Liver (tissue), 9 donors: Measurements from ENCODE around the gene TEP1. TPM values are rescaled to one million over a fixed set of nuclear protein-coding genes. Genes with fewer than 3 reads are reported as not detected.

Source experiments
- DNase-seq: peaks from one replicate; pipeline ENCODE4 v3.0.0-alpha.2; 2017; ENCODE audit warnings: low spot score
- H3K27ac ChIP-seq, 2 donors: one replicate each; pipeline ENCODE4 v1.7.0; 2013; ENCODE audit warnings: inconsistent platforms in 2 of 2, low read length in 2 of 2, control low read depth in 1 of 2, low read depth in 1 of 2, mild to moderate bottlenecking in 1 of 2
- H3K27me3 ChIP-seq, 4 donors: one replicate each; pipeline versions ENCODE4 v1.6.1 to v1.7.0; 2013; ENCODE audit warnings: low read length in 3 of 4, inconsistent platforms in 1 of 4, mild to moderate bottlenecking in 1 of 4, moderate library complexity in 1 of 4; ENCODE audit not compliant: control insufficient read depth in 4 of 4, insufficient read depth in 4 of 4
- H3K36me3 ChIP-seq, 4 donors: one replicate each; pipeline versions ENCODE4 v1.6.1 to v1.7.0; 2013; ENCODE audit warnings: low read length in 3 of 4, mild to moderate bottlenecking in 3 of 4, low read depth in 1 of 4, moderate library complexity in 1 of 4; ENCODE audit not compliant: control insufficient read depth in 4 of 4, insufficient read depth in 3 of 4
- H3K4me1 ChIP-seq, 4 donors: one replicate each; pipeline versions ENCODE4 v1.6.1 to v1.7.0; 2013; ENCODE audit warnings: low read length in 3 of 4, mild to moderate bottlenecking in 3 of 4, moderate library complexity in 1 of 4; ENCODE audit not compliant: control insufficient read depth in 4 of 4, insufficient read depth in 4 of 4
- H3K4me3 ChIP-seq, 3 donors: one replicate each; pipeline versions ENCODE4 v1.6.1 to v1.7.0; 2013; ENCODE audit warnings: low read length in 3 of 3, control low read depth in 1 of 3, low read depth in 1 of 3, mild to moderate bottlenecking in 1 of 3
- H3K9ac ChIP-seq, 2 donors: one replicate each; pipeline ENCODE4 v1.7.0; 2013; ENCODE audit warnings: low read length in 2 of 2, mild to moderate bottlenecking in 2 of 2, moderate library complexity in 2 of 2, control low read depth in 1 of 2, low read depth in 1 of 2
- H3K9me3 ChIP-seq, 4 donors: one replicate each; pipeline versions ENCODE4 v1.6.1 to v1.7.0; 2013; ENCODE audit warnings: low read length in 3 of 4; ENCODE audit not compliant: control insufficient read depth in 4 of 4
- ATF3 ChIP-seq: IDR thresholded peaks from 2 replicates; pipeline ENCODE4 v1.6.1; 2016; ENCODE audit warnings: antibody characterized with exemption
- EGR1 ChIP-seq, 2 donors: IDR thresholded peaks; 2 replicates each; pipeline ENCODE4 v1.6.1; 2016 to 2018; ENCODE audit warnings: antibody characterized with exemption in 2 of 2, low read depth in 2 of 2
- FOXA1 ChIP-seq: IDR thresholded peaks from 2 replicates; pipeline ENCODE4 v1.6.1; 2016; ENCODE audit warnings: antibody characterized with exemption
- FOXA2 ChIP-seq: IDR thresholded peaks from 2 replicates; pipeline ENCODE4 v1.6.1; 2016; ENCODE audit warnings: antibody characterized with exemption
- GABPA ChIP-seq, 2 donors: IDR thresholded peaks in 1 of 2; conservative IDR thresholded peaks in 1 of 2; 2 replicates each; pipeline ENCODE4 v1.6.1; 2016; ENCODE audit warnings: antibody characterized with exemption in 2 of 2, mild to moderate bottlenecking in 1 of 2, moderate library complexity in 1 of 2
- HNF4A ChIP-seq, 2 donors: conservative IDR thresholded peaks; 2 replicates each; pipeline ENCODE4 v1.6.1; 2016; ENCODE audit warnings: antibody characterized with exemption in 2 of 2, mild to moderate bottlenecking in 2 of 2
- HNF4G ChIP-seq: IDR thresholded peaks from 2 replicates; pipeline ENCODE4 v1.6.1; 2016; ENCODE audit warnings: antibody characterized with exemption
- JUND ChIP-seq, 2 donors: IDR thresholded peaks; 2 replicates each; pipeline ENCODE4 v1.6.1; 2016; ENCODE audit warnings: antibody characterized with exemption in 2 of 2
- RAD21 ChIP-seq, 2 donors: IDR thresholded peaks; 2 replicates each; pipeline ENCODE4 v1.6.1; 2016; ENCODE audit warnings: antibody characterized with exemption in 2 of 2, mild to moderate bottlenecking in 2 of 2
- REST ChIP-seq: IDR thresholded peaks from 2 replicates; pipeline ENCODE4 v1.6.1; 2016; ENCODE audit warnings: antibody characterized with exemption, mild to moderate bottlenecking
- RXRA ChIP-seq, 2 donors: IDR thresholded peaks; 2 replicates each; pipeline ENCODE4 v1.6.1; 2017 to 2018; ENCODE audit warnings: antibody characterized with exemption in 2 of 2, mild to moderate bottlenecking in 1 of 2
- TAF1 ChIP-seq: conservative IDR thresholded peaks from 2 replicates; pipeline ENCODE4 v1.6.1; 2016; ENCODE audit warnings: antibody characterized with exemption, mild to moderate bottlenecking
- YY1 ChIP-seq: IDR thresholded peaks from 2 replicates; pipeline ENCODE4 v1.6.1; 2016; ENCODE audit warnings: antibody characterized with exemption, mild to moderate bottlenecking
- ZBTB33 ChIP-seq: IDR thresholded peaks from 2 replicates; pipeline ENCODE4 v1.6.1; 2016; ENCODE audit warnings: antibody characterized with exemption
- WGBS: extraction: QIAGEN DNeasy Blood & Tissue Kit; methylation state at CpG from one replicate; pipeline ENCODE4 v1.1.7; 2013; 5-methylcytosine and 5-hydroxymethylcytosine counted together
- polyA plus RNA-seq, 2 donors: library from polyadenylated mRNA; stranded (reverse) in 1 of 2; unstranded in 1 of 2; fragments of 200-250 nt in 1 of 2; fragments of >200 nt in 1 of 2; fragmentation: Nextera tagmentation in 1 of 2; extraction: Ambion mirVana in 1 of 2; gene quantifications; one replicate each; pipeline versions ENCODE4 v1.2.1 to v1.2.3, GENCODE V29; 2013 to 2015
- total RNA-seq, 2 donors: library from RNA; depleted of rRNA; stranded (reverse); fragments of >200 nt; gene quantifications; one replicate each; pipeline ENCODE4 v1.2.3, GENCODE V29; 2014
- TF ChIP-seq, protein P1 (sequence below): IDR thresholded peaks from 2 replicates; pipeline ENCODE4 v1.6.1; 2016; ENCODE audit warnings: antibody characterized with exemption
- TF ChIP-seq, protein P2 (sequence below): fragments of 150-350 bp; IDR thresholded peaks from 2 replicates; pipeline ENCODE4 v1.5.1; 2017; ENCODE audit warnings: improper control_type of control experiment, low read depth, low read length; ENCODE audit not compliant: missing input control
- donor health status: healthy.
- donor health status: healthy.
- donor health status: healthy.
- donor health status: healthy.
- donor health status: healthy.

TEP1 gene
- total and polyA plus RNA-seq, 4 donors: 3.9 to 20.7 (median 7.6) TPM

- H3K4me3 ChIP-seq: no peak overlapping the region
- no peak overlapping the region for H3K27ac ChIP-seq
- H3K4me1 ChIP-seq: peaks cover 0 to 8% (median 7%) of the 10 kb centered on the region in 4 donors
- peaks cover 7 to 38% (median 23%) of the 10 kb centered on the region in 4 donors for H3K36me3 ChIP-seq
- no peak for DNase-seq
- no peak overlapping the region for H3K9ac ChIP-seq
- no peaks in the 10 kb centered on the region for H3K9me3 ChIP-seq
- WGBS: 95% methylated on average over 3 of the region's 3 CpGs
- H3K27me3 ChIP-seq: no peaks in the 10 kb centered on the region
- TF ChIP-seq ZBTB33 (no peak), EGR1 (IDR thresholded peaks at IDR 0.05; ENCODE audit: low read depth in 2 of 2) (no peak), TAF1 (no peak), RAD21 (IDR thresholded peaks at IDR 0.05) (no peak), JUND (IDR thresholded peaks at IDR 0.05) (no peak), GABPA (IDR thresholded peaks at IDR 0.05 in 1 of 2, conservative IDR thresholded peaks at IDR 0.05 in 1 of 2) (no peak), RXRA (IDR thresholded peaks at IDR 0.05) (no peak), FOXA1 (no peak), HNF4G (no peak), REST (no peak), FOXA2 (no peak)
- TF ChIP-seq, protein P1, sequence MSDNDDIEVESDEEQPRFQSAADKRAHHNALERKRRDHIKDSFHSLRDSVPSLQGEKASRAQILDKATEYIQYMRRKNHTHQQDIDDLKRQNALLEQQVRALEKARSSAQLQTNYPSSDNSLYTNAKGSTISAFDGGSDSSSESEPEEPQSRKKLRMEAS: no peak
Measured at GRCh38 chr14:20347747-20348146, 65.6 kb downstream of the TEP1 start.

DNA sequence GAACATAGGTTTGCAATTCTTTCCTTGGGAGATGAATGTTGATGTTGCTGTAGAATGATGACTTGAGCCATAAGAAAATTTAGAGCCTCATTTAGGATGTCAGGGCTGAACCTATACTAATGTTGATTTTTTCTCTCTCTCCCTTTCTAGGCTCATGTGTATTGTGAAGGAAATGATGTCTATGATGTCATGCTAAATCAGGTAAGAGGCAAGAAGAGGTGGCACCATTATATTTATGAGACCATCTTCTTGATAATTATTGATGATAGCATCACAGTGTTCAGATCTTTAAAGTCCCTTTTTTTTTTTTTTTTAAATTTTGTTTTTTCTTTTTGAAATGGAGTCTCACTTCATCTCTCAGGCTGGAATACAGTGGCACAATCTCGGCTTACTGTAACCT is 66.6 kb downstream of the TEP1 start:
- Histone ChIP-seq H3K27ac (no peak overlapping the region), H3K4me1 (peaks cover 0 to 8% (median 7%) of the 10 kb centered on the region in 4 donors), H3K4me3 (no peak overlapping the region), H3K27me3 (no peaks in the 10 kb centered on the region), H3K9me3 (no peaks in the 10 kb centered on the region), H3K9ac (no peak overlapping the region), H3K36me3 (peaks cover 3 to 30% (median 15%) of the 10 kb centered on the region in 4 donors)
- no peak for DNase-seq
- 92% methylated on average over 1 of the region's 1 CpG for WGBS
- TF ChIP-seq RXRA (IDR thresholded peaks at IDR 0.05): no peak
- no peak for TF ChIP-seq YY1

GRCh38 chr14:20345366-20345765 is 67.9 kb downstream of the TEP1 start:
- Histone ChIP-seq H3K9ac (no peak overlapping the region), H3K27me3 (no peaks in the 10 kb centered on the region), H3K27ac (no peak overlapping the region), H3K4me3 (no peak overlapping the region), H3K9me3 (no peaks in the 10 kb centered on the region), H3K36me3 (peaks cover 1 to 21% (median 12%) of the 10 kb centered on the region in 4 donors), H3K4me1 (peaks cover 0 to 8% (median 7%) of the 10 kb centered on the region in 4 donors)
- DNase-seq: no peak
- 95% methylated on average over 1 of the region's 1 CpG for WGBS
- no peak for TF ChIP-seq YY1
- no peak for TF ChIP-seq TAF1
- TF ChIP-seq, protein P2, sequence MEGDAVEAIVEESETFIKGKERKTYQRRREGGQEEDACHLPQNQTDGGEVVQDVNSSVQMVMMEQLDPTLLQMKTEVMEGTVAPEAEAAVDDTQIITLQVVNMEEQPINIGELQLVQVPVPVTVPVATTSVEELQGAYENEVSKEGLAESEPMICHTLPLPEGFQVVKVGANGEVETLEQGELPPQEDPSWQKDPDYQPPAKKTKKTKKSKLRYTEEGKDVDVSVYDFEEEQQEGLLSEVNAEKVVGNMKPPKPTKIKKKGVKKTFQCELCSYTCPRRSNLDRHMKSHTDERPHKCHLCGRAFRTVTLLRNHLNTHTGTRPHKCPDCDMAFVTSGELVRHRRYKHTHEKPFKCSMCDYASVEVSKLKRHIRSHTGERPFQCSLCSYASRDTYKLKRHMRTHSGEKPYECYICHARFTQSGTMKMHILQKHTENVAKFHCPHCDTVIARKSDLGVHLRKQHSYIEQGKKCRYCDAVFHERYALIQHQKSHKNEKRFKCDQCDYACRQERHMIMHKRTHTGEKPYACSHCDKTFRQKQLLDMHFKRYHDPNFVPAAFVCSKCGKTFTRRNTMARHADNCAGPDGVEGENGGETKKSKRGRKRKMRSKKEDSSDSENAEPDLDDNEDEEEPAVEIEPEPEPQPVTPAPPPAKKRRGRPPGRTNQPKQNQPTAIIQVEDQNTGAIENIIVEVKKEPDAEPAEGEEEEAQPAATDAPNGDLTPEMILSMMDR: no peak
- TF ChIP-seq GABPA (IDR thresholded peaks at IDR 0.05 in 1 of 2, conservative IDR thresholded peaks at IDR 0.05 in 1 of 2): no peak
- no peak for TF ChIP-seq RAD21 (IDR thresholded peaks at IDR 0.05)
- no peak for TF ChIP-seq HNF4G
- TF ChIP-seq ATF3: no peak
- TF ChIP-seq JUND (IDR thresholded peaks at IDR 0.05): no peak
- TF ChIP-seq FOXA1: no peak
- no peak for TF ChIP-seq EGR1 (IDR thresholded peaks at IDR 0.05; ENCODE audit: low read depth in 2 of 2)
- TF ChIP-seq HNF4A (conservative IDR thresholded peaks at IDR 0.05): no peak
- TF ChIP-seq, protein P1: no peak
